ENCODE measurements around the gene MAGEA9B. TPM values are rescaled to one million over a fixed set of nuclear protein-coding genes. Genes with fewer than 3 reads are reported as not detected.
A peak's percentile ranks its signal among the peaks of the same experiment; 100 is the strongest.
"Not testable (repeated sequence)": the region's sequence is repeated elsewhere in the genome, so short reads cannot be mapped to it uniquely, and the experiment has no call there.

Gene MAGEA9B
- total RNA-seq, 1 donor from 2014 or later = not detected

DNA sequence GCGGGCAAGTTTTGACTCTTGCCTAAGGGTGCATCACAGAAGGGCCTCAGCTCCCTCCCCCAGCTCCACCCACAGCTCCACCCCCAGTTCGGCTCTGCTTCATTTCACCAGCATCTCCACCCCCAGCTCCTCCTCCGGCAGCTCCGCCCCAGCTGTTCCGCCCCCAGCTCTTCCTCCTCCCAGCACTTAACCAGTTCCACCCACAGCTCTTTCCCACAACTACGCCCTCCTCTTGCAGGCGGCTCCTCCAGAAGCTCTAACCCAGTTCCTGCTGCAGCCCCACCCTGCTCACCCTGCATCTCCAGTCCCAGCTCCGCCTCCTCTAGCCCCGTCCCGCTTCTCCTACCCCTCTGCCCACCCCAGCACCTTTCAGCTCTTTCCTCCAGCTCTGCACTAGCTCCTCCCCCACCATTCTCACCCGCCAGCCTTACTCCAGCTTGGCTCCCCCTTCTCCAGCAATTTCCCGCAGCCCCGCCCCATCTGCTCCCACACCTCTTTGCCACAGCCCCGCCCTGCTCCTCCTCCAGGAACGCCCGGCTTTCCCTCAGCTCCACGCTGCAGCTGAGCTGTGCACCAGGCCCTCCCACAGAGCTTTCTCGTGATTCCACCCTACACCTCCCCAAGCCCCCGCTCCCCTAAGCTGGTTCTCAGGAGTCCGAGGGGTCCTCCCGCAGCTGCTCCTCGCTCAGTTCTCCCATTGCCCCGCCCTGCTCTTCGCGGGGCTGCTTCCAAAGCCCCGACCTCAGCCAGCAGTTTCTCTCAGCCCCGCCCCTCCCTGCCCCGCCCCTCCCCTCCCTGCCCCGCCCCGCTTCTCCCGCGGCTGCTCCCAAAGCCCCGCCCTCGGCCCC is 47.8 kb downstream of the MAGEA9B start:
- H3K36me3 Mint-ChIP-seq (ENCODE audit: unreplicated experiment) = no peaks in the 10 kb centered on the region
- H3K27me3 Mint-ChIP-seq (ENCODE audit: unreplicated experiment) = no peaks in the 10 kb centered on the region
- peak; percentile 83 for DNase-seq
- H3K27ac Mint-ChIP-seq (ENCODE audit: unreplicated experiment) = peak overlapping the region; percentile 94
- TF ChIP-seq, protein P1, sequence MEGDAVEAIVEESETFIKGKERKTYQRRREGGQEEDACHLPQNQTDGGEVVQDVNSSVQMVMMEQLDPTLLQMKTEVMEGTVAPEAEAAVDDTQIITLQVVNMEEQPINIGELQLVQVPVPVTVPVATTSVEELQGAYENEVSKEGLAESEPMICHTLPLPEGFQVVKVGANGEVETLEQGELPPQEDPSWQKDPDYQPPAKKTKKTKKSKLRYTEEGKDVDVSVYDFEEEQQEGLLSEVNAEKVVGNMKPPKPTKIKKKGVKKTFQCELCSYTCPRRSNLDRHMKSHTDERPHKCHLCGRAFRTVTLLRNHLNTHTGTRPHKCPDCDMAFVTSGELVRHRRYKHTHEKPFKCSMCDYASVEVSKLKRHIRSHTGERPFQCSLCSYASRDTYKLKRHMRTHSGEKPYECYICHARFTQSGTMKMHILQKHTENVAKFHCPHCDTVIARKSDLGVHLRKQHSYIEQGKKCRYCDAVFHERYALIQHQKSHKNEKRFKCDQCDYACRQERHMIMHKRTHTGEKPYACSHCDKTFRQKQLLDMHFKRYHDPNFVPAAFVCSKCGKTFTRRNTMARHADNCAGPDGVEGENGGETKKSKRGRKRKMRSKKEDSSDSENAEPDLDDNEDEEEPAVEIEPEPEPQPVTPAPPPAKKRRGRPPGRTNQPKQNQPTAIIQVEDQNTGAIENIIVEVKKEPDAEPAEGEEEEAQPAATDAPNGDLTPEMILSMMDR (IDR thresholded peaks at IDR 0.05; ENCODE audit: partially characterized antibody, unreplicated experiment) = no peak
- H3K4me3 Mint-ChIP-seq (ENCODE audit: unreplicated experiment) = peak overlapping the region; percentile 89
- no peaks in the 10 kb centered on the region for H3K4me1 Mint-ChIP-seq (ENCODE audit: low read depth, unreplicated experiment)
- H3K9me3 Mint-ChIP-seq (ENCODE audit: unreplicated experiment) = peaks cover 4% of the 10 kb centered on the region

GRCh38 chrX:149537474-149537873 is 49.8 kb downstream of the MAGEA9B start:
- not testable (repeated sequence) for H3K36me3 Mint-ChIP-seq (ENCODE audit: unreplicated experiment); H3K27ac Mint-ChIP-seq (ENCODE audit: unreplicated experiment); H3K9me3 Mint-ChIP-seq (ENCODE audit: unreplicated experiment); H3K4me3 Mint-ChIP-seq (ENCODE audit: unreplicated experiment); H3K4me1 Mint-ChIP-seq (ENCODE audit: low read depth, unreplicated experiment); DNase-seq; H3K27me3 Mint-ChIP-seq (ENCODE audit: unreplicated experiment)

DNA sequence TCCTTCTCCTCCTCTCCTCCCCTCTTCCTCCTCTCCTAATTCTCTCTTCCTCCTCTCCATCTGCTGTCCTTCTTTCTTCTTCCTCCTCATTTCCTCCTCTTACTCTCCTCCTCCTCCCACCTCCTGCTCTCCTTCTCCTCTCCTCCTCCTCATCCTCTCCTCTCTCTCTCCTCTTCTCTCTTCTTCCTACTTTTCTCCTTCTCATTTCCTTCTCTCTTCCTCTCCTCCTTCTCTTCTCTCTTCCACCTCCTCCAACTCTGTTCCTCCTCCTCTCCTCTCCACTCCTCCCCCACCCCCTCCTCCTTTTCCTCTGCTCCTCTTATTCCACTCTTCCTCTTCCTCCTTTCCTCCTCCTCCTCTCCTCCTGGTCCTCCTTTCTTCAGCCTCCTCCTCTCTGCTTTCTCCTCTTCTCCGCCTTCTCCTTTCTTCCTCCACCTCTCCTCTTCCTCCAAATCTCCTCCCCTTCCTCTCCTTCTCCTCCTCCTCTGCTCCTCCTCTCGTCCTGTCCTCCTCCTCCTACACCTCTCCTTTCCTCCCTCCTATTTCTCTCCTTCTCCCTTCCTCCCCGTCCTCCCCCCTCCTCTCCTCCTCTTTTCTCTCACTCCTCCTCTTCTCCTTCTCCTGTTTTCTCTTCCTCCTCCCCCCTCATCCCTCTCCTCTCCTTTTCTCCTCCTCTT is 52.2 kb downstream of the MAGEA9B start:
- not testable (repeated sequence) for DNase-seq; H3K36me3 Mint-ChIP-seq (ENCODE audit: unreplicated experiment); H3K9me3 Mint-ChIP-seq (ENCODE audit: unreplicated experiment); H3K27ac Mint-ChIP-seq (ENCODE audit: unreplicated experiment); H3K4me3 Mint-ChIP-seq (ENCODE audit: unreplicated experiment); H3K4me1 Mint-ChIP-seq (ENCODE audit: low read depth, unreplicated experiment); H3K27me3 Mint-ChIP-seq (ENCODE audit: unreplicated experiment)

DNA sequence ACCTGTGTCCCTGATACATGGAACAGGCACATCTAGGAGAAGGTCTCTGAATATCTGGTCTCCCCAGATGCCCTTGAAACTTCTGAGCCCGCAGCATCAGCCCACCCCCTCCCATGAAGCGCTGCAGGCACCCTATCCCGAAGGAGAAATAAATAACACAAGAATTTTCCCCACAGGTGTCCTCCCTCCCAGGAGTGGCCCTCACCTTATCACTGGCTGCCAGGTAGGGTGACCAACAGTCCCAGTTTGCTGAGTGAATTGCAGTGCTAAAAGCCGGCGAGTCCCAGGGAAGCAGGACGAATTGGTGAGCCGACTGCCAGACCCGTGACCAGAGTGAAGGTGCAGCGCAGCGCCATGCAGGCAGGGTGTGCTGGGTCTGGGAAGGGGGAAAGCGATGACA is 53.3 kb downstream of the MAGEA9B start:
- H3K9me3 Mint-ChIP-seq (ENCODE audit: unreplicated experiment) = not testable (repeated sequence)

DNA sequence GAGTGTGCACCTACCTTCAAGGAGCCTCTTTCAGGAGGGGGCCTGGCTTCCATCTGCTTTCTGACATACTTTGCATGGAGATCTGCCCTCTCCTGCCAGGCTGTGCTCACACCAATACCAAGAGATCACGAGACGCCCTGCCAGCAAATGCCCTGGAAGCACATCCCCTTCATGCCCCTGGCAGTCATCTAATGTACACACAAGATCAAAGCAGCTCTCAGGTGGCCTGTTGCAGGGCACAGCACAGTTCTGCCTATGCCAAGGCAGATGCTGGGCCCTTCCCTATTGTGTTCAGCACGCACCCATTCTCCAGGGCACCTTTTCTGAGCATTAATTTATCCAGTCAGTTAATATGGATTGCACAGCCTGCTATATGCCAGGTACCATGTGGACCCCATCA is 54.4 kb downstream of the MAGEA9B start:
- H3K36me3 Mint-ChIP-seq (ENCODE audit: unreplicated experiment); H3K9me3 Mint-ChIP-seq (ENCODE audit: unreplicated experiment); H3K4me1 Mint-ChIP-seq (ENCODE audit: low read depth, unreplicated experiment); H3K4me3 Mint-ChIP-seq (ENCODE audit: unreplicated experiment); DNase-seq; H3K27me3 Mint-ChIP-seq (ENCODE audit: unreplicated experiment); H3K27ac Mint-ChIP-seq (ENCODE audit: unreplicated experiment): not testable (repeated sequence)

More for the DNA sequence above, 53.3 kb downstream of the MAGEA9B start:
- DNase-seq; H3K4me3 Mint-ChIP-seq (ENCODE audit: unreplicated experiment); H3K36me3 Mint-ChIP-seq (ENCODE audit: unreplicated experiment); H3K27me3 Mint-ChIP-seq (ENCODE audit: unreplicated experiment); H3K27ac Mint-ChIP-seq (ENCODE audit: unreplicated experiment); H3K4me1 Mint-ChIP-seq (ENCODE audit: low read depth, unreplicated experiment): not testable (repeated sequence)

Other genes with a start within 250 kb of the MAGEA9B start
- 86.4 TPM for gene IDS, start 82.2 kb downstream of the MAGEA9B start, total RNA-seq (ENCODE audit: unreplicated experiment)
- 27.7 TPM for gene EOLA1, start 46.4 kb downstream of the MAGEA9B start, total RNA-seq (ENCODE audit: unreplicated experiment)
- gene HSFX3, start 37.5 kb downstream of the MAGEA9B start, total RNA-seq (ENCODE audit: unreplicated experiment) = not detected
- gene HSFX2, start 7.9 kb upstream of the MAGEA9B start, total RNA-seq (ENCODE audit: unreplicated experiment) = 1.0 TPM
- gene TMEM185A, start 44.3 kb upstream of the MAGEA9B start, total RNA-seq (ENCODE audit: unreplicated experiment) = 34.6 TPM
- gene MAGEA11, start 124.6 kb upstream of the MAGEA9B start, total RNA-seq (ENCODE audit: unreplicated experiment) = not detected
- gene HSFX1, start 186.6 kb upstream of the MAGEA9B start, total RNA-seq (ENCODE audit: unreplicated experiment) = 1.8 TPM
- gene MAGEA9, start 194.5 kb upstream of the MAGEA9B start, total RNA-seq (ENCODE audit: unreplicated experiment) = not detected